HG03432 (cell line): ENCODE results near the gene GINS2.

Experiments
- ATAC-seq: cut with Tn5 transposase; IDR thresholded peaks from one replicate; pipeline ENCODE4 v1.9.1; 2021; ENCODE audit warnings: mild to moderate bottlenecking, moderate library complexity; ENCODE audit not compliant: unreplicated experiment

Gene GINS2

DNA sequence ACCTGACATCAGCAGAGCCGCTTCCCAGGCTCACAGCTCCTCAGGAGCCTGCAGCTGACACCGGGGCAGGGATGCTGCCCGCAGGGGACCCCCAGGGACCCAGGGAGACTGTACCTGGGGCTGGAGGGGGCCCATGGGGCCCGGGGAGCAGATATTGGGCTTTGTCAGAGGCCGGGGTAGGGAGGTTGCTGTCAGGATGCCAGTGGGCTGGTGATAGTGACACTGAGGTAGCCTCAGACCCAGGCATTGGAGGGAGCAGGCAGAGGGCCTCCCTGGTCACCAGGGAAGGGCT, 60.5 kb downstream of the GINS2 start:
- ATAC-seq: no peak

- ATAC-seq: no peak
Observed at GRCh38 chr16:85627526-85628264, 61.1 kb downstream of the GINS2 start.

DNA sequence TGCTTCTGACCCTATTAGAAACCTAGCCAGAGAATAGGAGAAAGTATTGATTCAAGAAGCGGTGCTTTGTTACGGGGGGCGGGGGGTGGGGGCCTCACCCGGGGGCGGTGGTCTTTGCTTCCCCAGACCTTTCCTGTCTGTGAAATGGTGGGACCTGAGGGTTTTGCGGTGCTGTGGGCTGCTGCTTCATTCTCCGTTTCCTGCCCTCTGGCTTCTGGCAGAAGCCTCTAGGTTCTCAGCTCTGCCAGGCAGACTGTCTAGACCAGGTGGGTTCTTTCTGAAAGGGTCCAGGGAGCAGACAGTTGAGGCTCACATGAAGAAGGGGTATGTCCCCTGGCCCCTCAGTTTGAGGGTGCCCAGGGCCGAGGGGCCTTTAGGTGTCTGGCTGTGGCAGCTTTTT, 61.7 kb downstream of the GINS2 start:
- no peak for ATAC-seq
